Measurements from ENCODE around the gene CBR1.

Gene CBR1

GRCh38 chr21:36069713-36070583, at the start of gene CBR1:
CBR1 (plus strand) TSS chr21:36070024; CDS start chr21:36070116, 92 bp downstream.
- TF ChIP-seq CTCF (conservative IDR thresholded peaks at IDR 0.05): no peak
- peak within 1 kb of the TSS; percentile 73 for H3K27ac ChIP-seq

- no peak overlapping the region for H3K27ac ChIP-seq
- TF ChIP-seq CTCF (conservative IDR thresholded peaks at IDR 0.05): no peak
Measured at GRCh38 chr21:36021251-36021837, 48.5 kb upstream of the CBR1 start.

GRCh38 chr21:36022427-36023091, 47.3 kb upstream of the CBR1 start:
- no peak overlapping the region for H3K27ac ChIP-seq
- no peak for TF ChIP-seq CTCF (conservative IDR thresholded peaks at IDR 0.05)

GRCh38 chr21:36023092-36023480, 46.7 kb upstream of the CBR1 start:
- no peak overlapping the region for H3K27ac ChIP-seq

GRCh38 chr21:36024782-36025181, 45.0 kb upstream of the CBR1 start:
- no peak overlapping the region for H3K27ac ChIP-seq
- no peak for TF ChIP-seq CTCF (conservative IDR thresholded peaks at IDR 0.05)

More at GRCh38 chr21:36023092-36023480, 46.7 kb upstream of the CBR1 start:
- TF ChIP-seq CTCF (conservative IDR thresholded peaks at IDR 0.05): no peak

- no peak for TF ChIP-seq CTCF (conservative IDR thresholded peaks at IDR 0.05)
- no peak overlapping the region for H3K27ac ChIP-seq
Measured at GRCh38 chr21:36027347-36027746, 42.5 kb upstream of the CBR1 start.
